Fibroblast of lung (primary cell): ENCODE data around the gene RHOT1. TPM values are rescaled to one million over a fixed set of nuclear protein-coding genes. Genes with fewer than 3 reads are reported as not detected.

Source experiments
- DNase-seq, 2 donors: peaks; one replicate each; pipeline versions ENCODE4 v3.0.0 to v3.0.0-alpha.2; 2010; ENCODE audit warnings: low read depth in 2 of 2
- H2AFZ ChIP-seq: 2 replicates; pipeline ENCODE4 v1.5.1; 2012; ENCODE audit warnings: low read length, control low read depth, inconsistent platforms
- H3K27ac ChIP-seq: 2 replicates; pipeline ENCODE4 v1.5.1; 2011; ENCODE audit warnings: low read length, control low read depth; ENCODE audit not compliant: insufficient read depth
- H3K27me3 ChIP-seq: 2 replicates; pipeline ENCODE4 v1.5.1; 2011; ENCODE audit warnings: mild to moderate bottlenecking, low read length; ENCODE audit not compliant: control insufficient read depth, insufficient read depth
- H3K36me3 ChIP-seq: 2 replicates; pipeline ENCODE4 v1.5.1; 2011; ENCODE audit warnings: low read length; ENCODE audit not compliant: control insufficient read depth, insufficient read depth
- H3K4me1 ChIP-seq: 2 replicates; pipeline ENCODE4 v1.5.1; 2011; ENCODE audit warnings: low read length; ENCODE audit not compliant: control insufficient read depth, insufficient read depth; ENCODE audit errors: extremely low read depth
- H3K4me2 ChIP-seq: 2 replicates; pipeline ENCODE4 v1.5.1; 2011; ENCODE audit warnings: low read length, control low read depth; ENCODE audit not compliant: insufficient read depth; ENCODE audit errors: extremely low read depth
- H3K4me3 ChIP-seq, 4 experiments: fragments of 200-600 bp in 1 of 4; sonication (generic) in 1 of 4; replicated peaks in 1 of 4; 2 replicates each; pipeline ENCODE4 v1.5.1; 2011 to 2016; ENCODE audit warnings: low read length in 4 of 4, low read depth in 3 of 4, mild to moderate bottlenecking in 3 of 4, control low read depth in 2 of 4, inconsistent platforms in 1 of 4, mixed read lengths in 1 of 4; ENCODE audit not compliant: insufficient read depth in 1 of 4; ENCODE audit errors: control extremely low read depth in 1 of 4
- H3K79me2 ChIP-seq: 2 replicates; pipeline ENCODE4 v1.5.1; 2012; ENCODE audit warnings: mild to moderate bottlenecking, low read length, inconsistent platforms; ENCODE audit not compliant: control insufficient read depth, insufficient read depth
- H3K9ac ChIP-seq: 2 replicates; pipeline ENCODE4 v1.5.1; 2011; ENCODE audit warnings: mild to moderate bottlenecking, low read length, control low read depth; ENCODE audit not compliant: insufficient read depth
- H3K9me3 ChIP-seq: 2 replicates; pipeline ENCODE4 v1.5.1; 2012; ENCODE audit warnings: low read depth, low read length; ENCODE audit not compliant: control insufficient read depth, insufficient read depth
- H4K20me1 ChIP-seq: 2 replicates; pipeline ENCODE4 v1.5.1; 2011; ENCODE audit warnings: low read length; ENCODE audit not compliant: control insufficient read depth, insufficient read depth; ENCODE audit errors: extremely low read depth
- EZH2 ChIP-seq: IDR thresholded peaks from 2 replicates; pipeline ENCODE4 v1.5.1; 2012; ENCODE audit warnings: low read length, control low read depth, mild to moderate bottlenecking; ENCODE audit errors: missing control alignments
- polyA plus RNA-seq, 2 donors: library from polyadenylated mRNA; depleted of rRNA in 1 of 2; stranded (reverse) in 1 of 2; unstranded in 1 of 2; fragments of >200 nt; gene quantifications; 2 replicates each; pipeline ENCODE4 v1.2.1, GENCODE V29; 2011 to 2012; ENCODE audit warnings: missing spikeins in 1 of 2
- total RNA-seq: library from RNA; depleted of rRNA; stranded (reverse); fragments of >200 nt; gene quantifications from 2 replicates; pipeline ENCODE4 v1.2.1, GENCODE V29; 2014
- TF ChIP-seq, protein P1 (sequence below), 2 donors: IDR thresholded peaks in 1 of 2; conservative IDR thresholded peaks in 1 of 2; 1 replicate in 1 of 2; 2 replicates in 1 of 2; pipeline ENCODE4 v1.5.1; 2011 to 2012; ENCODE audit warnings: low read length in 2 of 2, control low read depth in 1 of 2, inconsistent platforms in 1 of 2, low read depth in 1 of 2, mild to moderate bottlenecking in 1 of 2

The RHOT1 gene
- total and polyA plus RNA-seq, 2 donors (not counting 1 experiment from before 2014, with no cell fraction given) = 45.6 to 58.8 TPM

DNA sequence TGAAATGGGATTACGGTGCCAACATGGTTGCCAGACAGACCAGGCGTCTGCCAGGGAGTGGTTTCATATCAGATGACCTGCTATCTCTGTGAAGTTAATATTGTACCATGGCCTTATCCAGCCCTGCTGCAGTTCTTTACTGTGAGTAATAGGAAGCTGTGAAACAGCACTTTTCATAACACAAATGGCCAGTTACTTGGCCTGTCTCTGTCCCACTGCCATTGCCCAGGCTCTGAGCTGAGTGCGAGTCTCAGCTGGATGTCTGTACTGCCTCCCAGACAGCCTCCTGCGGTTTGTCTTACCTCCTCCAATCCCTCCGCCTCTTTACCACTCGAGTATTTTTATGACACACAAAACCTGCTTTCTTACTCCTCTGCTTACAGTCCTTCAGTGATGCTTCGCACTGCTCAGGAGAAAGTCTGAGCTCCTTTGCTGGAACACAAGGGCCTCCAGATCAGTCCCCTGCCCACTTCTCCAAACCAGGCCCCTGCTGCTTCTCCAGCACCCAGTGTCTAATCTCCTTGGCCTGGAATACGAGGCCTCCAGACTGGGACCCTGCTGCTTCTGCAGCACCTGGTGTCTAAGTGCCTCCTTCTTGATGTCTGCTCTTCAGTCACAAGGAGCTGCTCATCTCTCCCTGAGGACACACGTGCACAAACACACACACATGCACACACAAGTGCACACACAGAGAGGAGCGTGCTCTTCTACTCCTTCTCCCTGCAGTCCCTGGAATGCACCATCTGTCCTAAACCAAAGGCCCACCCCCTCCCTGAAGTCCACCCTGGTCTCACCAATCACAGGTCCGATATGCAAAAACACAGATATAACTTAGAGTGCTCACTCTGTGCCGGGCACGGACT lies 17.1 kb upstream of the RHOT1 start:
- H3K79me2 ChIP-seq = no peaks in the 10 kb centered on the region
- no peaks in the 10 kb centered on the region for H3K4me1 ChIP-seq
- H2AFZ ChIP-seq = peak overlapping the region; percentile 7
- no peak overlapping the region for H3K9ac ChIP-seq
- H3K4me3 ChIP-seq = no peak overlapping the region
- H3K27me3 ChIP-seq = no peaks in the 10 kb centered on the region
- H3K36me3 ChIP-seq = no peaks in the 10 kb centered on the region
- no peaks in the 10 kb centered on the region for H3K9me3 ChIP-seq
- no peaks in the 10 kb centered on the region for H4K20me1 ChIP-seq
- DNase-seq = no peak
- no peak overlapping the region for H3K4me2 ChIP-seq
- H3K27ac ChIP-seq = no peak overlapping the region
- TF ChIP-seq, protein P1, sequence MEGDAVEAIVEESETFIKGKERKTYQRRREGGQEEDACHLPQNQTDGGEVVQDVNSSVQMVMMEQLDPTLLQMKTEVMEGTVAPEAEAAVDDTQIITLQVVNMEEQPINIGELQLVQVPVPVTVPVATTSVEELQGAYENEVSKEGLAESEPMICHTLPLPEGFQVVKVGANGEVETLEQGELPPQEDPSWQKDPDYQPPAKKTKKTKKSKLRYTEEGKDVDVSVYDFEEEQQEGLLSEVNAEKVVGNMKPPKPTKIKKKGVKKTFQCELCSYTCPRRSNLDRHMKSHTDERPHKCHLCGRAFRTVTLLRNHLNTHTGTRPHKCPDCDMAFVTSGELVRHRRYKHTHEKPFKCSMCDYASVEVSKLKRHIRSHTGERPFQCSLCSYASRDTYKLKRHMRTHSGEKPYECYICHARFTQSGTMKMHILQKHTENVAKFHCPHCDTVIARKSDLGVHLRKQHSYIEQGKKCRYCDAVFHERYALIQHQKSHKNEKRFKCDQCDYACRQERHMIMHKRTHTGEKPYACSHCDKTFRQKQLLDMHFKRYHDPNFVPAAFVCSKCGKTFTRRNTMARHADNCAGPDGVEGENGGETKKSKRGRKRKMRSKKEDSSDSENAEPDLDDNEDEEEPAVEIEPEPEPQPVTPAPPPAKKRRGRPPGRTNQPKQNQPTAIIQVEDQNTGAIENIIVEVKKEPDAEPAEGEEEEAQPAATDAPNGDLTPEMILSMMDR (conservative IDR thresholded peaks at IDR 0.05 in 1 of 2, IDR thresholded peaks at IDR 0.05 in 1 of 2; ENCODE audit: low read depth in 1 of 2, low read length in 2 of 2) = no peak
- no peak for TF ChIP-seq EZH2

DNA sequence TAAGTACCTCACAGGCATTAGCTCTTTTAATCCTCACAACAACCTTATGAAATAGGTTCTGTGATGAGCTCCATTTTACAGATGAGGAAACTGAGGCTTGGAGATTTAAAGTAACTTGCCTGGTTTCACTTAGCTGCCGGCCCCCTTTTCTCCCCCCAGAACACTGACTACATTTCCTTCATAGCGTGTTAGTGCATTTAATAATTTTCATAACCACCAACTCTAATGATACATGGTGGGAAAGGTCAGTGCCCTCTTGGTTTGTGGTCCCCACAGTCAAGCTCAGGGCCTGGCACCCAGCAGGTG lies 16.5 kb upstream of the RHOT1 start:
- TF ChIP-seq EZH2 = no peak
- TF ChIP-seq, protein P1 (conservative IDR thresholded peaks at IDR 0.05 in 1 of 2, IDR thresholded peaks at IDR 0.05 in 1 of 2; ENCODE audit: low read depth in 1 of 2, low read length in 2 of 2) = no peak
- H4K20me1 ChIP-seq = no peaks in the 10 kb centered on the region
- no peaks in the 10 kb centered on the region for H3K27me3 ChIP-seq
- DNase-seq = no peak
- no peak overlapping the region for H3K27ac ChIP-seq
- H2AFZ ChIP-seq = no peak overlapping the region
- no peak overlapping the region for H3K9ac ChIP-seq
- H3K9me3 ChIP-seq = no peaks in the 10 kb centered on the region
- H3K36me3 ChIP-seq = no peaks in the 10 kb centered on the region
- H3K79me2 ChIP-seq = no peaks in the 10 kb centered on the region
- H3K4me2 ChIP-seq = no peak overlapping the region
- no peak overlapping the region for H3K4me3 ChIP-seq
- H3K4me1 ChIP-seq = no peaks in the 10 kb centered on the region

DNA sequence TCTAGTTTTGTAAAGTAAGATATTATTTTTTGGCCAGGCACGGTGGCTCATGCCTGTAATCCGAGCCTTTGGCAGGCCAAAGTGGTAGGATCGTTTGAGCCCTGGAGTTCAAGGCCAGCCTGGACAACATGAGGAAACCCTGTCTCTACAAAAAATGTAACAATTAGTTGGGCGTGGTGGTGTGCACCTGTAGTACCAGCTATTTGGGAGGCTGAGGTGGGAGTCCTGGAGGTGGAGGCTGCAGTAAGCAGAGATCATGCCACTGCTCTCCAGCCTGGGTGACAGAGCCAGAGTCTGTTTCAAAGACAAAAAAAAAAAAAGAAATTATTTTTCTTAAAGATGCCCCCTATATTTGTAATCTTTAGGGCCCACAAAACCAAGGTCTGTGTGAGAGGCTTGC lies 16.0 kb upstream of the RHOT1 start:
- H3K4me3 ChIP-seq = no peak overlapping the region
- no peak overlapping the region for H3K4me2 ChIP-seq
- no peaks in the 10 kb centered on the region for H3K4me1 ChIP-seq
- no peak overlapping the region for H3K27ac ChIP-seq
- no peaks in the 10 kb centered on the region for H3K27me3 ChIP-seq
- DNase-seq = no peak
- no peaks in the 10 kb centered on the region for H4K20me1 ChIP-seq
- H3K36me3 ChIP-seq = no peaks in the 10 kb centered on the region
- no peak overlapping the region for H2AFZ ChIP-seq
- no peak overlapping the region for H3K9ac ChIP-seq
- H3K79me2 ChIP-seq = no peaks in the 10 kb centered on the region
- no peak for TF ChIP-seq EZH2
- TF ChIP-seq, protein P1 (conservative IDR thresholded peaks at IDR 0.05 in 1 of 2, IDR thresholded peaks at IDR 0.05 in 1 of 2; ENCODE audit: low read depth in 1 of 2, low read length in 2 of 2) = no peak
- H3K9me3 ChIP-seq = no peaks in the 10 kb centered on the region
